ENCODE results near the gene SLIT3. TPM values are rescaled to one million over a fixed set of nuclear protein-coding genes. Genes with fewer than 3 reads are reported as not detected.

SLIT3 gene
- total RNA-seq, 1 experiment from 2014 or later: 0.92 TPM

DNA sequence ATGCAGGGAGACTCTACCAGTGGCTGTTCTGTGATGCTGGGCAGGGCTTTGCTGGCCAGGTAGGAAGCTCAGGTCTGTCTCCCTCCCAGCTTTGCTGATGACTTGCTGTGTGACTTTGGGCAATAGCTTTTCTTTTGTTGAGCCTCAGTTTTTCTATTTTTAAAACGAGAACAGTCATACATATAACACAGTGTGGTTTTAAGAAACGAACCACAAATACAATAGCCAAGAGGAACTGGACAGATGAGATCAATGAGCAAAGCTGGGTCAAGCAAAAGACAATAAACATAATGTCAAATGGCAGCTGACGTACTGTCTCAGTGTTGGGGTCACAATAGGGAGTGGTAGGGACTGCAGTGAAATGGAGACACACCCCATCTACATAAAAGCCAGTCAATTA is 20.2 kb downstream of the SLIT3 start:
- Histone ChIP-seq H3K56ac (ENCODE audit: insufficient read length, low read depth, low read length) (no peak overlapping the region), H2BK5ac (ENCODE audit: insufficient read length, low read length) (no peak overlapping the region), H3K18ac (ENCODE audit: insufficient read length, low read depth, low read length) (no peak overlapping the region), H2AFZ (ENCODE audit: low read length) (no peak overlapping the region), H3K27ac (ENCODE audit: insufficient read length, low read depth, low read length) (no peak overlapping the region), H3K4me1 (ENCODE audit: insufficient read depth, low read length) (no peaks in the 10 kb centered on the region; the same call in 1 of the 2 replicates), H3K79me2 (ENCODE audit: insufficient read depth, low read length) (no peaks in the 10 kb centered on the region), H2BK120ac (ENCODE audit: low read depth, low read length, poor library complexity, severe bottlenecking) (no peak overlapping the region), H4K91ac (ENCODE audit: insufficient read length, low read depth, low read length) (no peak overlapping the region), H2BK20ac (ENCODE audit: low read depth, low read length, poor library complexity, severe bottlenecking) (no peak overlapping the region), H2AK5ac (ENCODE audit: insufficient read length, low read length) (no peak overlapping the region), H4K5ac (ENCODE audit: insufficient read length, low read depth, low read length) (no peak overlapping the region), H4K8ac (replicated peaks; ENCODE audit: insufficient read length, low read depth, low read length) (no peak overlapping the region), H3K4me2 (ENCODE audit: insufficient read depth, insufficient read length, low read length) (no peak overlapping the region), H2BK15ac (ENCODE audit: low read depth, low read length) (no peak overlapping the region), H3K23ac (ENCODE audit: insufficient read length, low read depth, low read length) (no peak overlapping the region), H3T11ph (ENCODE audit: low read length) (no peak overlapping the region), H3K23me2 (ENCODE audit: insufficient read length, low read depth, low read length, poor library complexity, severe bottlenecking) (no peaks in the 10 kb centered on the region), H3K4ac (ENCODE audit: low read depth, low read length) (no peak overlapping the region), H4K20me1 (ENCODE audit: control insufficient read depth, insufficient read depth, insufficient read length) (no peaks in the 10 kb centered on the region), H3K79me1 (ENCODE audit: insufficient read depth, low read depth, low read length, poor library complexity, severe bottlenecking) (no peaks in the 10 kb centered on the region), H3K9ac (ENCODE audit: extremely low read depth, insufficient read length, low read length) (no peak overlapping the region), H3K9me3 (ENCODE audit: control insufficient read depth, low read depth, low read length) (no peaks in the 10 kb centered on the region), H2BK12ac (ENCODE audit: insufficient read length, low read depth, low read length) (no peak overlapping the region), H3K14ac (ENCODE audit: insufficient read depth, low read length) (no peak overlapping the region), H3K27me3 (ENCODE audit: insufficient read depth, low read length) (no peaks in the 10 kb centered on the region)
- no peak for DNase-seq
- H3K27me3 Mint-ChIP-seq (ENCODE audit: low read depth): peaks cover 17% of the 10 kb centered on the region
- TF ChIP-seq, protein P1, sequence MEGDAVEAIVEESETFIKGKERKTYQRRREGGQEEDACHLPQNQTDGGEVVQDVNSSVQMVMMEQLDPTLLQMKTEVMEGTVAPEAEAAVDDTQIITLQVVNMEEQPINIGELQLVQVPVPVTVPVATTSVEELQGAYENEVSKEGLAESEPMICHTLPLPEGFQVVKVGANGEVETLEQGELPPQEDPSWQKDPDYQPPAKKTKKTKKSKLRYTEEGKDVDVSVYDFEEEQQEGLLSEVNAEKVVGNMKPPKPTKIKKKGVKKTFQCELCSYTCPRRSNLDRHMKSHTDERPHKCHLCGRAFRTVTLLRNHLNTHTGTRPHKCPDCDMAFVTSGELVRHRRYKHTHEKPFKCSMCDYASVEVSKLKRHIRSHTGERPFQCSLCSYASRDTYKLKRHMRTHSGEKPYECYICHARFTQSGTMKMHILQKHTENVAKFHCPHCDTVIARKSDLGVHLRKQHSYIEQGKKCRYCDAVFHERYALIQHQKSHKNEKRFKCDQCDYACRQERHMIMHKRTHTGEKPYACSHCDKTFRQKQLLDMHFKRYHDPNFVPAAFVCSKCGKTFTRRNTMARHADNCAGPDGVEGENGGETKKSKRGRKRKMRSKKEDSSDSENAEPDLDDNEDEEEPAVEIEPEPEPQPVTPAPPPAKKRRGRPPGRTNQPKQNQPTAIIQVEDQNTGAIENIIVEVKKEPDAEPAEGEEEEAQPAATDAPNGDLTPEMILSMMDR (conservative IDR thresholded peaks at IDR 0.05): no peak
- no peaks in the 10 kb centered on the region for H3K36me3 Mint-ChIP-seq (ENCODE audit: insufficient read depth in 1 of 3, low read depth in 3 of 3)
- H3K4me3 Mint-ChIP-seq: no peak overlapping the region
- peaks cover 18% of the 10 kb centered on the region in 2 experiments for H3K4me1 Mint-ChIP-seq
- H3K9me3 Mint-ChIP-seq: no peaks in the 10 kb centered on the region
- H3K27ac Mint-ChIP-seq: no peak overlapping the region
- no CpG with 5 or more reads among the region's 3 CpGs for WGBS (ENCODE audit: extremely low coverage, insufficient read length, low lambda C conversion rate)
